Stimulated activated CD8-positive, alpha-beta memory T cell treated with anti-CD3 and anti-CD28 coated beads, Interleukin-4, amount 100 ng/mL, for 4 hours (primary cell): ENCODE results near the gene CST7.

Experiments
- DNase-seq, 2 donors: peaks; one replicate each; pipeline ENCODE4 v3.0.0-alpha.2; 2020; ENCODE audit warnings: low read depth in 2 of 2, low spot score in 1 of 2

Gene CST7

DNA sequence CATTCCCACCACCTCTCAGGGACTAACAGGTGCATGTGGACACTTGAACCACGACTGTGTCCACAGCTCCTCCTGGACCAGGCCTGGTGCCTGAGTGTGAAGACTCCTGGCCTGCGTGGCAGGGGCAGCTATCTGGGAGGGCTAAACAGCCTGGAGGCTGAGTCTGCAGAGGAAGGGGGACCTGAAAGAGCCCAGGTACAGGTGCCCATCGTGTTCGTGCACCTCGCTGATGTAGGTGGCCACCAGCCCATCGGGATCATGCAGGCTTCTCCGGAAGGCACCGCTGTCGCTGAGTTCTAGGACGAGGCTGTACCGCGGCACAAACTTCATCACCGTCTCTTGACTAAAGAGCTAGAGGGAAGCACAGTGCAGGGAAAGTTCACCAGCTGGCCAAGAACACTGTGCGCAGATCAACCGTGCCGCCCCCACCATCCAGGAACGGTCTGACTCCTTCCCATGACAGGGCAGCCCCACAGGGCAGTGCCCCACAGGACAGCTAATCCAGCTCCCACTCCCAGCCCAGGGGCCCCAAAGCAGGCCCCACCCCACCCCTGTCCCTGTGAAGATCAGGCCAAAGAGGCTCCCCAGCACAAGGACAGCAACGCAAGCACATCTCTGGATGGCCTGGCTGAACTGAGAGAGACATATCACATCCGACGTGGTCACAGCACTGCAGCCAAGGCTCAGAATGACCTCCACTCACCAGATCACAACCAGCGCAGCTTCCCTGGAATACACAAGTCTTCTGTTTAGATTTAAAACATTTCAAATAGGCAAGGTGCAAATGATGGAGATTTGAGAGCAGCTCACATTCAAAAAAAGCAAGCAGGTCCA lies 14.8 kb downstream of the CST7 start:
- no peak for DNase-seq

DNA sequence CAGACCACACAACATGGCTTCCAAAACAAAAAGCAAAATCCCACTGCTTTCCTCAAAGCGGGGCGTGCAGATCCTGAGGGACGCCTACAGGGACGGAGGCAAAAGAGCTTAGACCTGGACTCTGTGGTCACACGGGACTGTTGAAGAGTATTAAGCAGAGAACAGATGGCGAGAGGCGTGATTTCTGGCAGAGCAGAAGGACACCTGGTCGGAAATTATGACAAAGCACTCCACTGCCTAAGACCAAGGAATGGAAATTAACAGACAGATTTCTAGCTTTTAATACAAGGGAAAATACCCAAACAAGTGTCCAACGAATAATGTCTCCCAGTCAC lies 15.4 kb downstream of the CST7 start:
- no peak for DNase-seq

DNA sequence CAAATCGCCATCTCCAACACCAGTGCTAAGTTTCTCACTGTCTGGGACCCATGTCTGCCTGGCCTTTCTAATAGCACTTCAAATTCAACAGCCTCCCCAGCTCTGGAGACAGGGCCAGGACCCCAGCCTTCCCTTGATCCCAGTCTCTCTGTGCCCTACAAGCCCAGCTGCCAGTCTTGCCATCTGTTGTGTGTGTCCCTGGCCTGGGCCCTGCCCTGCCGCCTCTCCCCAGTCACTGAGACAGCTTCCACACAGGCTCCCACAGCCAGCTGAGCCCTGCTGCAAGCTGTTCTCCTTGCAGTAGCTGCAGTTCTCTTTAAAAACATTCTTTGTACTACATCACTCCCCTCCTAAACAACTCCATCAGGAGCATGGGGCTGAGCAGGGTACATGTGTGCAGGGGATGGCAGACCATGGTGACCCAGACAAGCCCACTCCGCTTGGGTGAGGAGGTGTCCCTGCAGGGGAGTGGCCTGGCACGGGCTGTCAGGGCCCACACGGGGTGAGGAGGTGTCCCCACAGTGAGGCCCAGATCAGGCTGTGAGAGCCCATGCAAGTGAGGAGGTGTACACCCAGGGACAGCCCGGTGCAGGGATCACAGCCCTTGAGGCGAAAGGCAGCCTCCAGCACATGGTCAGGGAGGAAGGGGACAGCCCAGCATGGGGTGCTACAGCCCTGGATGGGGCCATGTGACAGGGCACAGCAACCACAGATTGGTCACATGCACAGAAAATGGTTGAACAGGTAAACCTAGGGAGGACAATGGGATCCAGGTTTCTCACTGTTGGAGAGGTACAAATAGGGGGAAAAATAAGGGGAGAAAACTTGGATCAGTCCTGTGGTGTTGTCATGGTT lies 16.2 kb downstream of the CST7 start:
- DNase-seq = no peak

DNA sequence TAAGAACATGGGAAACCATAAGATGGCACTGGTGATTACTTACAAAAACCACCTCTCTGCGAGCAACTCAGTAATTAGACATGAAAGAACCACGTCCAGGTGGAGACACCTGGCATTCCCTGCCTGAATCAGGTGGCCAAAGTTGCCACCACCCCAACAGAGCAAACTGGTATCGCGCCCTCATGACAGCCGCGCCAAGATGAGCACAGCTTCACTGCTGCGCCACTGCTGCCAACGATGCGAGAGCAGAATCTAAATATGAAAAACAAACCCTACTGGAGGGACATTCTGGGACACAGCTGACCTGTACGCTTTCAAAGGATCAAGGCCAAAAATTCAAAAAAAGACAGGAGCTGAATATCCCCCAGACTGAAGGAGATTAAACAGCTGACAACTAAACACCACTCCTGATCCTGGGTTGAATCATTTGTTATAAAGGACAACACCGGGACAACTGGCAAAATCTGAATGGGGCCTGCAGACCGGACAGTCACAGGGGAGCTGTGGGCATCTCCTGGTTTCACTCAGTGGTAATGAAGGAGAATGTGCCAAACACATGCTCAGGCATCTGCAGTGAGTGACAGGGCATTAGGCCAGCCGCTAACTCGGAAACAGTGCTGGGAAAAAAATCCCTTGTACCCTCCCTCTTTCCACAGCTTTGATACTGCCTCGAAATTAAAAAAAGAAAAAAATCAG lies 17.4 kb downstream of the CST7 start:
- DNase-seq = no peak

DNA sequence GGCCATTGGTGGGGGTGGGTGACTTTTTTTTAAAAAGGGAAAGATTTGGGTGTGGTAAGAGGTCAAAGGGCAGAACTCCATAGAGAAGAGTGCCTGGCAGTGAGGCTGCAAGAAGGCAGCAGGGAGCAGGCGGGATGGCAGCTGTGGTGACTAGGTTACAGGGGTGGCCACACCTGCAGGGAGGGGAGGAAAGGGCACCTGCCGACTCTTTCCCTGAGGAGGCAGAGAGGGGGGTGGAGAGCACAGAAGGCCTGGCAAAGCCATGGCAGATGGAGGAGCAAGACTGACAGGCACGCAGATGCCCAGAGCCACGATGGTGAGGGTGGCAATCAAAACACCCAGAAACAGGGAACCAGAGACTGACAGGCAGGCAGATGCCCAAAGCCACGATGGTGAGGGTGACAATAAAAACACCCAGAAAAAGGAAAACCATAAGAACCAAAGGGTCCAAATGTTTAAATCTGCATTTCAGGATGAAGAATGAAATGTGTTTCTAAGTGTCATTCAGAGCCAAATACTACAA lies 19.3 kb downstream of the CST7 start:
- DNase-seq = no peak

DNA sequence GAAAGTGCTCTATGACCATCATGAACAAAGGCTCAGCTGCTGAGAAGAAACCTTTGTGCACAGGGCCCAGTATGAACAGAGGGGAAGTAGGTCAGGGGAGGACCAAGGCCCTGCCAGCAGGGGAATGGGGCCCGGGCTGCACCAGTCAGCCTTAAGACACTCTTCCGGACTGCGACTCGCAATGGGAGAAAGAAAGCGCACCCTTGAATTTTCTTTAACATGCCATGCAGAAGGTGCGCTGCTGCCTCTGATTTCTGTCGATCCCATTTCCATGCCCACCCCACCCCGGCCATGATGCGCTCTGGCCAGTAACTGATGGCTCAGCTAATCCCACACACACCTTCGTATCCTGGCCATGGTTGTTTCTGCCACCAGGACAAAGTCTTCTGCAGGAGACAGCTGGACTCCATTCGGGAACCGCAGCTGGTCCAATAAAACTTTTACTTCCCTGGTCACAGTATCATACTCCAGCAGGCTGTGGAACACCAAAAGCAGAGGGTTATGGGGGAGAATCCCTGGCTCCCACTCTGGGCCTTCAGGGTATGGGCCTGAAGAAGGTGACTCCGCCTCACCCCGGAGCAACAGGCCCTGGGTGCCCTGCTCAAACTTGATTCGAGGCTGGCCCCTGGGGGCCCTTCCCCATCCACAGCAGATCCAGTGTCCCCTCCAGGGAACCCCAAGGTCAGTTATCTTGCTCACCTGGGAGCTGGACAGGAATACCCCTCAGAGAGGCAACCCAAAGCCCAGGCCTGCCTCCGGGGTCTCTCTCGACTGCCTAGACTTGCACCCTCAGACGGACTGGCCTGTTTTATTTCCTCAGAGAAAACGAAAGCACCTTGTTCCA lies 20.3 kb downstream of the CST7 start:
- DNase-seq = no peak

DNA sequence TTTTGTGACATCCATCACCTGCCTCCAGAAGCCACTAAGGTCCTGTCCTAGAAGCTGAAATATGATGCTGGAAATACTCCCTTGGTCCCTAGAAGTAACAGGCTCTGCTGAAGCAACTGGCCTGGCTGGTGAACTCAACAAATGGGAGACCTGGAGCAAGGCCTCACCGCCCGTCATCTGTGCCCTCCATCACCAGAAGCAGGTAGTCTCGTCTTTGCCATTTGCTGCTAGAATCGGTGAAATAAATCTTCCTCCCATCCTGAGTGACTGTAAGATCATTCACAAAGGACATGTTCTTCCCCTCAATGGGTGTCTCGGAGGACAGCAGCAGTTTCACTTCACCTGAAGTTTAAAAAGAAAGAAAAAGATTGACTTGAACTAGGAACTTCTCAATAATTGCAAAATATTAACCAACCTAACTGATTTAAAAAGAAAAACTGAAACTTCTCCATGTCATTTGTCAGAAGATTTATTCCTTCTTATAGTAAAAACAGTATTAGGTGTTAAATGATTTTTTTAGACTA lies 21.0 kb downstream of the CST7 start:
- DNase-seq = no peak

DNA sequence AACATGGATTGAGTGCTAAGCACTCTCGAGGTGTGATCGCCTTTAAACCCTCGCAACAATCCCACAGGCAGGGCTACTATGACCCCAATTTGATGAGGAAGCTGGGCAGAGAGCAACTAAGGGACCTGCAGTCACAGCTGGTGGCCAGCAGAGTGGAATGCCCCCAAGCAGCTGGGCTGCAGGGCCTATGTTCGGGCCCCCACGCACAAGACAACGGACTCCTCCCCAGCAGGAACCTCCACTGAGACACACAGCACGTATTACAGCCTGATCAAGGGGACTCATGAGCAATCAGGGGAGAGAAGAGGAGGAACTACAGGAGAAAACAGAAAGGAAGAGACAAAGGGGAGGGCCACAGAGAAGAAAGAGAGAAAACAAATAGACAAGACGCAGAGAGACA lies 21.7 kb downstream of the CST7 start:
- no peak for DNase-seq

DNA sequence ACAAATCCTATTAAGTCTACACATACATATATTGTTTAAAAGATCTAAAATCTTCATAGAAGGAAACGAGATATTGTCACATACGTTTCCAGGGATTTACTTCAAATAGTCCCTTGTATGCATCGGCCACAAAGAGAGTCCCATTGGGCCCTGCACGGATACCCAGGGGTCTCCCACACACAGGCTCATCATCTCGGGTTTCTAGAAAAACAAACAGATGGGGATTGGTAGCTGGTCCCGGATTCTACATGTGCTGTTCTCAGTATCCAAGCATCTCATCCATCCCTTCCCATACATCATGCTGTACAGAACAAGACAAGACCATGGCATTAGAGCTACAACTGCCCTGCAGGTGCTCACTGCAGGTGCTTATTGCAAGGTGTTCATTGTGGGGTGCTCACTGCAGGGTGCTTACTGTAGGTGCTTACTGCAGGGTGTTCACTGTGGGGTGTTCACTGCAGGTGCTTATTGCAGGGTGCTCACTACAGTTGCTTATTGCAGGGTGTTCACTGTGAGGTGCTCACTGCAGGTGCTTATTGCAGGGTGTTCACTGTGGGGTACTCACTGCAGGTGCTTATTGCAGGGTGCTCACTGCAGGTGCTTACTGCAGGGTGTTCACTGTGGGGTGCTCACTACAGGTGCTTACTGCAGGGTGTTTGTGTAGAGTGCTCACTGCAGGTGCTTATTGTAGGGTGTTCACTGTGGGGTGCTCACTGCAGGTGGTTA lies 22.5 kb downstream of the CST7 start:
- no peak for DNase-seq

DNA sequence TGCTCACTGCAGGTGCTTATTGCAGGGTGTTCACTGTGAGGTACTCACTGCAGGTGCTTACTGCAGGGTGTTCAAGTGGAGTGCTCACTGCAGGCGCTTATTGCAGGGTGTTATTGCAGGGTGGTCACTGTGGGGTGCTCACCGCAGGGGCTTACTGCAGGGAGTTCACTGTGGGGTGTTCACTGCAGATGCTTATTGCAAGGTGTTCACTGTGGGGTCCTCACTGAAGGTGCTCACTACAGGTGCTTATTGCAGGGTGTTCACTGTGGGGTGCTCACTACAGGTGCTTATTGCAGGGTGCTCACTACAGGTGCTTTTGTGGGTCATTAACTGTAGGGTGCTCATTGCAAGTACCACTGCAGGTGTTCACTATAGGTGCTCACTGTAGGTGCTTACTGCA lies 23.3 kb downstream of the CST7 start:
- DNase-seq = no peak

DNA sequence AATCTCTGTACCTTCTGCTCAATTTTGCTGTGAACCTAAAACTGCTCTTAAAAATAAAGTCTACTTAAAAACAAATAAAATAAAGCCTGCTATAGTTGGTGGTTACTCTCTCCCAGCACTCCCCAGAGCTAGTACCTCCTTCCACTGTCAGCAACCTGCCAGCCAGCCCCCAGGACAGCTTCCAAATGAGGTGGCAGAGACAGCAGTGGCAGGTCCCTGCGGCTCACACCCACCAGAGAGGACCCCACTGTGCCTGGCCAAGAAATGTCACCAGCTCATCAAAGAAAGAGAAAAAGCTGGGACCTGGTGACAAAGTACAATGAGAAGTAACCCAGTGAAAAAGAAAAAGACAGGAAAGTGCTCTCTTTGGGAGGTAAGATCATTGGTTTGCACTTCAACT lies 28.3 kb downstream of the CST7 start:
- no peak for DNase-seq

DNA sequence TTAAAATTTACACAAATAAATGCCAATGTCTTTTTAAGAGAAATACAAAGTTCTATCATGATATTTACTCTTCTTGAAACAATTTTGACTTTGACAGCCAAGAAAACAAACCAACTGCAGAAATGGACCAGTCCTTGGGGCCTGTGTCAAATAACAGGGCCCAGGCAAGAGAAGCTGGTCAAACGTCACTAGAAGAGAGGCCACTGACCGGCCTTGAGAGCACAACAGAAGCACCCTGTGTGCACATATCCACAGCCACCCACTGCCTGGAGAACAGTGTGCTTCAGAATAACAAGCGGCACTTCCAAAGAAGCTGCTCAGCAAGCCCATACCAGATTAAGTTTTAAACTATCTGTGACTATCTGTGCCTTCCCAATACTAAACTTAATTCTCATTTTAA lies 28.7 kb downstream of the CST7 start:
- no peak for DNase-seq

DNA sequence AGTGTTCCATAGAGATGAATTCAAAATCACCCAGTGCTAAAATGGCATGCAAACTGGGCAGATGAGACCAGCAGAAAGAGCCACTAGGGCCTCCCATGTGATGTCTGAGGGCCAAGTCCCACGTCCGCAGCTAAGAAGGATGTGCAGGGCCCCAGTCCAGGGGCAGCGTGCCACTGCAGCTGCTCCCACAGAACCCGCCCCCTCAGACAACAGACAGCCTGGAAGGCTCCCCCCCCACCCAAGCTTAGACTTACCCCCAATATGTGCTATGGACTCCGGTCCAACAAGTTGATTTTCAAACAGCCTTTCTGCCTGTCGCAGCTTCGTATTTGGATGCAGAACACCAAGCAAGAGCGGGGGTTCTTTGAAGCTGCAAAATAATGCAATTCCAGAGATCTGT lies 29.4 kb downstream of the CST7 start:
- no peak for DNase-seq

DNA sequence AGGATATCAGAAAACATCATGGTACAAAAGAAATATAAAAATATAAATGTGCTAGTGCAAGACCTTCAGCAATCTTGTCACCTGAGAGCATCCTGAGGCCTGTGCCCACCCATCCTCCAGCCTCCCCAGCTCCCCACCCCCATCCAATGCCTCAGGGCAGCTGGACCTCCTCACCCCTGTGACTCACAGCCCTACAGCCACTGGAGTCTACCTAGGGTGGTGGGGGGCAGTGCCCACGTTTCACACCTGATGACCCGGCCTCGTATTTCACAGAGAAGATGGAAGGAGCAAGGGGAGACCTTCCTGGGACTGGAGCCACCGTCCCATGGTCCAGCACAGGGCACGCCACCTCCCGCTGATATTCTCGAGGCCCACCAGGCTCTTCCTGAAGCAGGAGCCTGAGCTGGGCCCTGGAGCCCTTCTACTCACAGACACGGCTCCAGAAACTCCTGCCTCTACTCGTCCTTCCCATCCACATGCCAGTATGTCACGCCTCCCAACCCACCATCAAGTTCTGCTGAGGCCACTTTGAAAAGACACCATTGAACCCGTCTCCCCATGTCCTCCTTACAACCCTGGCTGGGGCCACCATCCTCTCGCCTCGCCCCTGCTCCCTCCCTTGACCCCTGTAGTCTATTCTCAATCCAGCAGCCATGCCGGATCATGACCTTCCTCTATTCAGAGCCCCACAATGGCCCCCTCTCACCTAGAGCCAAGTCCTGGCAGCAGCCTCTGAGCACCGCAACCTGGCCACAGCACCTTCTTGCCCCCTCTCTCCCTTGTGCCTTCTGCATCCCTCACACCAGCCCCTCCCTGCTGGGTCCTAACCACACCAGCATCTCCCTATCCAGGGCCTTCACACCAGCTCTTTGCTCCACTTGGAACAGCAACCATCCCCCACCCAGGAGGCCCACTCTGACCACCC lies 30.2 kb downstream of the CST7 start:
- DNase-seq = no peak

DNA sequence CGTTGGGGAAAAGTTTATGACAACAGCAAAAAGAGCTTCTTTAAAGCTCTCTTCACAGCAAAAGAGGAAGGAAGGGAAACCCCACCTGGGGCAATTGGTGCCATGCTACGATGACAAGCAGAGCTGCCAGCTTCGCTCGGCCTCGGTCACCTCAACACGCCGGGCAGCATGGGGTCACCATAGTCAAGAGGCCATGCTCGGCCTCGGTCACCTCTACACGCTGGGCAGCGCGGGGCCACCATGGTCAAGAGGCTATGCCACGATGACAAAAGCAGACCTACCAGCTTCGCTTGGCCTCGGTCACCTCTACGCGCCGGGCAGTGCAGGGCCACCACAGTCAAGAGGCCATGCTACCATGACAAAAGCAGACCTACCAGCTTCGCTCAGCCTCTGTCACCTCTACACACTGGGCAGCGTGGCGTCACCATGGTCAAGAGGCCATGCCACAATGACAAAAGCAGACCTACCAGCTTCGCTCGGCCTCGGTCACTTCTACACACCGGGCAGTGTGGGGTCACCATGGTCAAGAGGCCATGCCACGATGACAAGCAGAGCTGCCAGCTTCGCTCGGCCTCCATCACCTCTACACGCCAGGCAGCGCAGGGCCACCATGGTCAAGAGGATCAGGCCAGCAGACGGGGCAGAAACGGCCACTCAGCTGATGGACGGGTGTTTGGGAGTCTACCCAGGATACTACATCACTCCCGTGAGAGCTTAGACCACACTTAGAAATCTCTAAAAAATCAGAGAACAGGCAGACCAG lies 31.4 kb downstream of the CST7 start:
- no peak for DNase-seq

DNA sequence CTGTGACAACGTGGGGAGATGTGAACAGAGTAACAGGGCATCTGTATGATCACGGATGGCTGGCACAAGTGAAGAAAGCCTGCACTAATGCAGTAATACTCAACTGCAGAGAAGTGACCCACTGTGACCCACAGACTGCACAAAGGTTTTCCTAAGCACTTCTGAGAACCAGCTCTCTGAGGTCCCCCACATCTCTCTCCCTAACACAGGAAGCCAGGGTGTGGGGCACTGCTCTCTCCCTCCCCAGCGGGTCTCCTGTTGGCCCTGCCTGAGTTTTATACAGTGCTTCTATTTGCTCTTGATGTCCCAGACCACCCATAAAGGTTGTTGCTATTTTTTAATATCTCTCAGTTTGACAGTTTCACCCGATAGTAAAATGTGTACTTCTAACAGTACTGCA lies 32.2 kb downstream of the CST7 start:
- no peak for DNase-seq

DNA sequence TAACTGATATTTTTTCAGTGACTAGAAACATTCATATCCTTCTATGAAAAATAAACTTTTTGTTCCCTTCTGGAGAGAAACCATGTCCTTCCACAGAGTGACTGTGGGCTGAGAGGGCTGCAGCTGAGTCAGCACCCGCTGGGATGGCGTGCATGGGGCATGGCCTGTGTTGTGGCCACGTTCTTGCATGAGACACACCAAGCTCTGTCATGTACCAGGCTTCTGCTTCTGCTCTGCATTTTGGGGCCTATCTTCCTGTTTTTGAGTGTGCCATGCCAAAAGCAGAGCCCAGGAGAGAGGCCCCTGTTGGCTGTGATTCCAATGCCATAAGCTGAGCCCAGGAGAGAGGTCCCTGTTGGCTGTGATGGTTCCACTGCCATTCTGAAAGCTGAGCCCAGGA lies 32.7 kb downstream of the CST7 start:
- DNase-seq = no peak

DNA sequence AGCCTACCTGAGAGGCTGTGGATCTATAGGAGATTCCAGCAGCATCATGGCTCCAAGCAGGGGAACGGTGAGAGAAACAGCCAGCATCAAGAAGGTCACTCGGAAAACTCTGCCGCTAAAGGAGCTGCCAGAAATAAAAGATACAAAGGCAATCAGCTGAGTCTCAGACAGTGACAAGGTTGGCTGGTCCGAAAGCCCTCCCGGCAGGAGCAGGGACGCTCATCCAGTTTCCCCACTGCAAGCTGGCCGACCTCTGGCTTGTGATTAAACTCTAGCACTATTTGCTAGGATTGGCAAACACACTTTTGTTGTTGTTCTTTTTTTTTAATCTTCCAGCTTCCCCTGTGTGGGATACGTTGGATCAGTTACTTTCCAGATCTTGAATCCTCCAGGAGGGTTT lies 34.8 kb downstream of the CST7 start:
- DNase-seq = no peak
